Left ventricle myocardium inferior (tissue), 1 donor: ENCODE results near the gene NODAL. TPM values are rescaled to one million over a fixed set of nuclear protein-coding genes. Genes with fewer than 3 reads are reported as not detected.
A peak's percentile ranks its signal among the peaks of the same experiment; 100 is the strongest.

Experiments
- DNase-seq: peaks from one replicate; pipeline ENCODE4 v3.0.0-alpha.2; 2020
- H3K27ac ChIP-seq: fragments of 200-600 bp; replicated peaks from 2 replicates; pipeline ENCODE4 v1.8.0; 2021
- H3K27me3 ChIP-seq: fragments of 200-600 bp; 2 replicates; pipeline ENCODE4 v1.8.0; 2021; ENCODE audit warnings: low read depth
- H3K36me3 ChIP-seq: fragments of 200-600 bp; 2 replicates; pipeline ENCODE4 v1.8.0; 2021
- H3K4me1 ChIP-seq: fragments of 200-600 bp; 2 replicates; pipeline ENCODE4 v1.8.0; 2021
- H3K4me3 ChIP-seq: fragments of 200-600 bp; 2 replicates; pipeline ENCODE4 v1.8.0; 2021; ENCODE audit warnings: mild to moderate bottlenecking, moderate library complexity
- H3K9me3 ChIP-seq: fragments of 200-600 bp; replicated peaks from 2 replicates; pipeline ENCODE4 v1.8.0; 2021
- CTCF ChIP-seq: fragments of 200-600 bp; IDR thresholded peaks from 2 replicates; pipeline ENCODE4 v1.8.0; 2021; ENCODE audit warnings: antibody characterized with exemption, mild to moderate bottlenecking, borderline replicate concordance
- intact Hi-C: fragments of 100-400 bp; cut with micrococcal nuclease; formaldehyde crosslinking; loops from one replicate; pipeline ENCODE4 v1.11.0; 2022
- total RNA-seq: library from RNA; stranded (reverse); fragmentation: NEBNext Ultra II Directional; extraction: Animal tissue kit (Norgen Biotek cat#: 25700); gene quantifications from one replicate; pipeline ENCODE4 v1.2.1, GENCODE V29; 2021
- donor health status: DM: no; HTN: yes; CAD: no; lungs with severe emphysema.

NODAL gene
- total RNA-seq, 1 donor from 2014 or later = 0.16 TPM

GRCh38 chr10:70430493-70431445 lies 10.7 kb downstream of the NODAL start:
- Histone ChIP-seq H3K9me3 (no peaks in the 10 kb centered on the region), H3K4me3 (peak overlapping the region; percentile 3), H3K4me1 (peaks cover 67% of the 10 kb centered on the region), H3K36me3 (peaks cover 36% of the 10 kb centered on the region), H3K27ac (peak overlapping the region; percentile 86), H3K27me3 (no peaks in the 10 kb centered on the region)
- TF ChIP-seq CTCF = peak; percentile 45
- DNase-seq = peak; percentile 44
- intact Hi-C loops = no loop called here

GRCh38 chr10:70426823-70427222 lies 14.7 kb downstream of the NODAL start:
- Histone ChIP-seq H3K4me3 (no peak overlapping the region), H3K27me3 (no peaks in the 10 kb centered on the region), H3K27ac (no peak overlapping the region), H3K36me3 (peaks cover 75% of the 10 kb centered on the region), H3K4me1 (peaks cover 71% of the 10 kb centered on the region), H3K9me3 (no peaks in the 10 kb centered on the region)
- intact Hi-C loops = no loop called here
- DNase-seq = no peak
- no peak for TF ChIP-seq CTCF

GRCh38 chr10:70425096-70425495 lies 16.4 kb downstream of the NODAL start:
- H3K9me3 ChIP-seq = no peaks in the 10 kb centered on the region
- no peak overlapping the region for H3K27ac ChIP-seq
- no peak for TF ChIP-seq CTCF
- H3K4me3 ChIP-seq = no peak overlapping the region
- no peaks in the 10 kb centered on the region for H3K27me3 ChIP-seq
- H3K36me3 ChIP-seq = peaks cover 92% of the 10 kb centered on the region
- intact Hi-C loops = no loop called here
- DNase-seq = no peak
- peaks cover 58% of the 10 kb centered on the region for H3K4me1 ChIP-seq

- Histone ChIP-seq H3K4me3 (no peak overlapping the region), H3K4me1 (peaks cover 51% of the 10 kb centered on the region), H3K36me3 (peaks cover 95% of the 10 kb centered on the region), H3K27ac (no peak overlapping the region), H3K27me3 (no peaks in the 10 kb centered on the region), H3K9me3 (no peaks in the 10 kb centered on the region)
- intact Hi-C loops = no loop called here
- TF ChIP-seq CTCF = no peak
- no peak for DNase-seq
These were observed 17.2 kb downstream of the NODAL start for GRCh38 chr10:70424320-70424719.

GRCh38 chr10:70418713-70419112 lies 22.8 kb downstream of the NODAL start:
- H3K4me1 ChIP-seq = peaks cover 46% of the 10 kb centered on the region
- H3K27ac ChIP-seq = no peak overlapping the region
- no peaks in the 10 kb centered on the region for H3K9me3 ChIP-seq
- no peaks in the 10 kb centered on the region for H3K27me3 ChIP-seq
- no peak for DNase-seq
- TF ChIP-seq CTCF = no peak
- no peak overlapping the region for H3K4me3 ChIP-seq
- peaks cover 40% of the 10 kb centered on the region for H3K36me3 ChIP-seq
- intact Hi-C loops = no loop called here
